ENCODE measurements around the gene ABLIM1. TPM values are rescaled to one million over a fixed set of nuclear protein-coding genes. Genes with fewer than 3 reads are reported as not detected.

Gene ABLIM1
- total and polyA plus RNA-seq, 10 donors: 11.0 to 59.4 (median 38.7) TPM

DNA sequence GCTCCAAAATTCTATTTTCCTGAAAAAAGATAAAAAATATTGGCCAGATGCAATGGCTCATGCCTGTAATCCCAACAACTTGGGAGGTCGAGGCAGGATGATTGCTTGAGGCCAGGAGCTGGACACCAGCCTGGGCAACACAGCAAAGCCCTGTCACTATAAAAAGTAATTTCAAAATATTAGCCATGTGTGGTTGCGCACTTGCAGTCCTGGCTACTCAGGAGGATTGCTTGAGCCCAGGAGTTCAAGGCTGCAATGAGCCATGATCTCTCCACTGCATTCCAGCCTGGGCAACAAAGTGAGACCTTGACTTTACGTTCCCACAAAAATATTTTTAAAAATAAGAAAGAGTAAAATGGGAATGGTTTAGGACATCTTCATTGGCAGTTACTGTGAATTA lies 149.7 kb downstream of the ABLIM1 start:
- no peak overlapping the region for H3K4me3 ChIP-seq
- no peaks in the 10 kb centered on the region for H3K27me3 ChIP-seq (replicated peaks in 1 of 7)
- no peaks in the 10 kb centered on the region for H3K36me3 ChIP-seq
- no peaks in the 10 kb centered on the region for H3K9me3 ChIP-seq
- H3K4me1 ChIP-seq: peaks cover 0 to 51% (median 8%) of the 10 kb centered on the region in 6 donors
- DNase-seq: no peak
- intact Hi-C loops (cut with DNase I; ENCODE audit: low total_unique reads): no loop called here
- no peak overlapping the region for H3K27ac ChIP-seq
- 92 to 97% (median 94%) methylated on average over 3 of the region's 3 CpGs for WGBS, 5 donors
- TF ChIP-seq POLR2AphosphoS5 (IDR thresholded peaks at IDR 0.05): no peak
- TF ChIP-seq, protein P1, sequence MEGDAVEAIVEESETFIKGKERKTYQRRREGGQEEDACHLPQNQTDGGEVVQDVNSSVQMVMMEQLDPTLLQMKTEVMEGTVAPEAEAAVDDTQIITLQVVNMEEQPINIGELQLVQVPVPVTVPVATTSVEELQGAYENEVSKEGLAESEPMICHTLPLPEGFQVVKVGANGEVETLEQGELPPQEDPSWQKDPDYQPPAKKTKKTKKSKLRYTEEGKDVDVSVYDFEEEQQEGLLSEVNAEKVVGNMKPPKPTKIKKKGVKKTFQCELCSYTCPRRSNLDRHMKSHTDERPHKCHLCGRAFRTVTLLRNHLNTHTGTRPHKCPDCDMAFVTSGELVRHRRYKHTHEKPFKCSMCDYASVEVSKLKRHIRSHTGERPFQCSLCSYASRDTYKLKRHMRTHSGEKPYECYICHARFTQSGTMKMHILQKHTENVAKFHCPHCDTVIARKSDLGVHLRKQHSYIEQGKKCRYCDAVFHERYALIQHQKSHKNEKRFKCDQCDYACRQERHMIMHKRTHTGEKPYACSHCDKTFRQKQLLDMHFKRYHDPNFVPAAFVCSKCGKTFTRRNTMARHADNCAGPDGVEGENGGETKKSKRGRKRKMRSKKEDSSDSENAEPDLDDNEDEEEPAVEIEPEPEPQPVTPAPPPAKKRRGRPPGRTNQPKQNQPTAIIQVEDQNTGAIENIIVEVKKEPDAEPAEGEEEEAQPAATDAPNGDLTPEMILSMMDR (IDR thresholded peaks at IDR 0.05 in 8 of 11, conservative IDR thresholded peaks at IDR 0.05 in 3 of 11): no peak
- TF ChIP-seq POLR2A (IDR thresholded peaks at IDR 0.05): no peak

DNA sequence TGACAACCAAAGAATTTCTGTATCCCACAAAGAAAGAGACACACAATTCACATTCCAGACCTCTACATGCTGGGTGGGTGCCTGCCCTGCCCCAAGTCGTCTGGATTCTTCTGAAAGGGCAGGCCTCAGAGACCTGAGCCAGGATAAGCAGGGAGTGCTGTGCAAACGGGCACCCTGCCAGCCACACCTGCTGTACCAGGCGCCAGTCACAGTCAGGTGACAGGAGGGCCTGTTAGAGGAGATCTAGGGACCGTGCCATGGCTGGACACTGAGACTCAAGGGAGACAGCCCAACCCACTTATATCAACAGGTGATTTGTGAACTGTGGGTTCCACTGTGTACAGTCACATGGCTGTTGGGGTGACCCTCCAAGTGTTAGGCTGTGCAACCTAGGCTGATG lies 150.6 kb downstream of the ABLIM1 start:
- 69 to 83% (median 71%) methylated on average over 4 of the region's 4 CpGs for WGBS, 5 donors
- Histone ChIP-seq H3K27ac (no peak overlapping the region), H3K9me3 (no peaks in the 10 kb centered on the region), H3K27me3 (replicated peaks in 1 of 7) (no peaks in the 10 kb centered on the region), H3K4me3 (no peak overlapping the region), H3K36me3 (no peaks in the 10 kb centered on the region), H3K4me1 (peaks cover 0 to 50% (median 8%) of the 10 kb centered on the region in 6 donors)
- DNase-seq: no peak
- intact Hi-C loops (cut with DNase I; ENCODE audit: low total_unique reads): no loop called here
- TF ChIP-seq, protein P1 (IDR thresholded peaks at IDR 0.05 in 8 of 11, conservative IDR thresholded peaks at IDR 0.05 in 3 of 11): no peak
- TF ChIP-seq POLR2A (IDR thresholded peaks at IDR 0.05) (no peak), POLR2AphosphoS5 (IDR thresholded peaks at IDR 0.05) (no peak)

DNA sequence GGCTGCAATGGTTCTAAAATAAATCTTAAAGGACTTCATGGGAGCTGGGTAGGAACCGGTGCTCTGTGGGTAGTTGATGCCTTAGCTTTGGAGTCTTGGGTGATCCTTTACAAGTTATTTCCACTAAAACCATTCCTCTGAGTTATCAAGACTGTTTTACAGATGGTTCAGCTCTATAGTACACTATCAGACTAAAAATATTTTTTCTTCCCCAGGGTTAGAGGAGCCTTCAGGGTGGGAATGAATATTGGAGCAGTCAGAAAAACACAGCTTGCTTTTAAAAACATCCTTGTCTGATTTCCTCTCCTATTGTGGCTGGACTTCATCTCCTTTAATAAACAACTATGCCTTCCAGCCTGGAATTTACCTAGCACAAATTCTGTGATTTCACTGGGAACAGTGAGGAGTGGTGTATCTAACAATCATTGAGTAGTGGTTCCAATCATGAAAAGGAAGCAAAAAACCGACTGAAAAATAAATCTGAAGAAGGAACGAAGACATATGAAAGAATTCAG lies 151.1 kb downstream of the ABLIM1 start:
- Histone ChIP-seq H3K36me3 (no peaks in the 10 kb centered on the region), H3K9me3 (no peaks in the 10 kb centered on the region), H3K27ac (no peak overlapping the region), H3K27me3 (replicated peaks in 1 of 7) (no peaks in the 10 kb centered on the region), H3K4me3 (no peak overlapping the region), H3K4me1 (peaks cover 0 to 50% (median 10%) of the 10 kb centered on the region in 6 donors)
- intact Hi-C loops (cut with DNase I; ENCODE audit: low total_unique reads): no loop called here
- no peak for DNase-seq
- WGBS, 5 donors: 74 to 82% (median 78%) methylated on average over 3 of the region's 3 CpGs
- TF ChIP-seq, protein P1 (IDR thresholded peaks at IDR 0.05 in 8 of 11, conservative IDR thresholded peaks at IDR 0.05 in 3 of 11): no peak
- TF ChIP-seq POLR2AphosphoS5 (IDR thresholded peaks at IDR 0.05): no peak
- no peak for TF ChIP-seq POLR2A (IDR thresholded peaks at IDR 0.05)

DNA sequence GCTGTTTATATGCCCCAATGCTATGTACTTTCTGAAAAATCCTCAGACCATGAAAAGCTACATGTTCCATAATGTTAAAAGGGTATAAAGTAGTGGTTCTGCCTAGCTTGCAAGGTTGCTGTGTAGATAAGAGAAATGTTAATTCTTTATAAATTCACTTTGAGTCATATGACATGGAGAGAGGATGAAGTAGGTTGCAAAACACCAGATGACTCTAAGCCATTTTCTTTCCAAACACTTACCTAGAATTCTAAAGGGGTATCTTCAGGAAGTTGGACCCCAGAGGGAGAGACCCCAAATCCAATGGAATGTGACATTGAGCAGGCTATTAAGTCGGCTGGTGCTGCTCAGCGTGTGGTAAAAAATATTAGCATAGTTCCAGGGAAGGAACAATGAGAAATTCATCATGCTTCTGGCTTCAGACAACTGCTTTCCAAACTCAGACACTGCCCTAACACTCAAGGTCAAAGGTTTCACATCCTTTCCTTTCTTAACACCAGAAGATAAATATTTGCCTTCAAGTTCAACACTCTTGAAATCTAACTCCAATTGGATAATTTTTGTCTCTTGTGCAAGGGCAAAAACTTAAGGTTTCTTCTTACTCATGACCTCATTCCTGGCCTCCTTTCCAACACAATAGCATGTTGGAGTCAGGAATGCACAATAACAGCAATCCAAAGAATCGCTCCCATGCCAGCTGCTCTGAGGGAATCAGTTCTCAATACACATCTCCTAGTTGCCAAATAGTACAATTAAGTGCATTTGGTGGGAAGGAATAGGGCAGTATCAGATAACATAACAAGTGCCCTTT lies 153.1 kb downstream of the ABLIM1 start:
- peaks cover 0 to 63% (median 16%) of the 10 kb centered on the region in 6 donors for H3K4me1 ChIP-seq
- H3K27ac ChIP-seq: no peak overlapping the region
- no peaks in the 10 kb centered on the region for H3K9me3 ChIP-seq
- no peaks in the 10 kb centered on the region for H3K27me3 ChIP-seq (replicated peaks in 1 of 7)
- no peak overlapping the region for H3K4me3 ChIP-seq
- no peaks in the 10 kb centered on the region for H3K36me3 ChIP-seq
- TF ChIP-seq POLR2AphosphoS5 (IDR thresholded peaks at IDR 0.05) (no peak), POLR2A (IDR thresholded peaks at IDR 0.05) (no peak)
- TF ChIP-seq, protein P1 (IDR thresholded peaks at IDR 0.05 in 8 of 11, conservative IDR thresholded peaks at IDR 0.05 in 3 of 11): no peak
- no peak for DNase-seq
- intact Hi-C loops (cut with DNase I; ENCODE audit: low total_unique reads): no loop called here
- WGBS, 5 donors: 47 to 83% (median 73%) methylated on average over 3 of the region's 3 CpGs
